DOHH2 (cell line): ENCODE measurements around the gene WHAMM.

Source experiments
- EZH2phosphoT487 ChIP-seq: fragments of 200-600 bp; sonication (generic); IDR thresholded peaks from 2 replicates; pipeline ENCODE4 v1.6.1; 2017; ENCODE audit warnings: borderline replicate concordance, mild to moderate bottlenecking, antibody characterized with exemption, low read length, moderate library complexity, mixed read lengths
- TF ChIP-seq, protein P1 (sequence below): fragments of 200-600 bp; sonication (generic); IDR thresholded peaks from one replicate; pipeline ENCODE4 v1.5.1; 2014; ENCODE audit warnings: antibody characterized with exemption, mild to moderate bottlenecking, low read depth, low read length; ENCODE audit not compliant: poor library complexity, severe bottlenecking

DNA sequence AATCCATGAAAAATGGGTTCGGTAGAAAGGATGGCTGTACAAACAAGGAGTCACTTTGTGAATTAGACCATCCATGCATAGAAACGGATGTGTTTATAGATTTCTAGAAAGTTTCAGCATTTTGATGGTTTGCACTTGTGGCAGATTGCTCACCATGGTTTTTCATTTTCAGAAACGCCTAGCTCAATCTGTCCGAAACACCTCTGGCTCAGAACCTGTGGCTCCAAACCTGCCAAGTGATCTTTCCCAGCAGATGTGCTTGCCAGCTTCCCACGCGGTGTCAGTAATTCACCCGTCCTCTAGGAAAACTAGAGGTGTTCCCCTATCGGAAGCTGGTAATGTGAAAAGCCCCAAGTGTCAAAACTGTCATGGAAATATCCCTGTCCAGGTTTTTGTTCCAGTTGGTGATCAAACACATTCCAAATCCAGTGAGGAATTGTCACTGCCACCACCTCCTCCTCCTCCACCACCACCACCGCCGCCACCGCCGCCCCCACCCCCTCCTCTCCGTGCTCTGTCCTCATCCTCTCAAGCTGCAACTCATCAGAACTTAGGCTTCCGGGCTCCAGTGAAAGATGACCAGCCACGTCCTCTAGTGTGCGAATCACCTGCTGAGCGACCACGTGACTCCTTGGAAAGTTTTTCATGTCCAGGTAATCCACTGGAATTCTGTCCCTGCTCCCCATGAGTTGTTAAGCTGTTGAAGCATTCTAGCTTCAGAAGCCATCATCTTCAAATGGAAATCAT lies 21.2 kb downstream of the WHAMM start:
- TF ChIP-seq, protein P1, sequence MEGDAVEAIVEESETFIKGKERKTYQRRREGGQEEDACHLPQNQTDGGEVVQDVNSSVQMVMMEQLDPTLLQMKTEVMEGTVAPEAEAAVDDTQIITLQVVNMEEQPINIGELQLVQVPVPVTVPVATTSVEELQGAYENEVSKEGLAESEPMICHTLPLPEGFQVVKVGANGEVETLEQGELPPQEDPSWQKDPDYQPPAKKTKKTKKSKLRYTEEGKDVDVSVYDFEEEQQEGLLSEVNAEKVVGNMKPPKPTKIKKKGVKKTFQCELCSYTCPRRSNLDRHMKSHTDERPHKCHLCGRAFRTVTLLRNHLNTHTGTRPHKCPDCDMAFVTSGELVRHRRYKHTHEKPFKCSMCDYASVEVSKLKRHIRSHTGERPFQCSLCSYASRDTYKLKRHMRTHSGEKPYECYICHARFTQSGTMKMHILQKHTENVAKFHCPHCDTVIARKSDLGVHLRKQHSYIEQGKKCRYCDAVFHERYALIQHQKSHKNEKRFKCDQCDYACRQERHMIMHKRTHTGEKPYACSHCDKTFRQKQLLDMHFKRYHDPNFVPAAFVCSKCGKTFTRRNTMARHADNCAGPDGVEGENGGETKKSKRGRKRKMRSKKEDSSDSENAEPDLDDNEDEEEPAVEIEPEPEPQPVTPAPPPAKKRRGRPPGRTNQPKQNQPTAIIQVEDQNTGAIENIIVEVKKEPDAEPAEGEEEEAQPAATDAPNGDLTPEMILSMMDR, result no peak
- TF ChIP-seq EZH2phosphoT487, result no peak
